ENCODE measurements around the gene PLEKHD1.

Gene PLEKHD1

GRCh38 chr14:69553252-69553651 is 68.7 kb downstream of the PLEKHD1 start:
- no peak for DNase-seq

DNA sequence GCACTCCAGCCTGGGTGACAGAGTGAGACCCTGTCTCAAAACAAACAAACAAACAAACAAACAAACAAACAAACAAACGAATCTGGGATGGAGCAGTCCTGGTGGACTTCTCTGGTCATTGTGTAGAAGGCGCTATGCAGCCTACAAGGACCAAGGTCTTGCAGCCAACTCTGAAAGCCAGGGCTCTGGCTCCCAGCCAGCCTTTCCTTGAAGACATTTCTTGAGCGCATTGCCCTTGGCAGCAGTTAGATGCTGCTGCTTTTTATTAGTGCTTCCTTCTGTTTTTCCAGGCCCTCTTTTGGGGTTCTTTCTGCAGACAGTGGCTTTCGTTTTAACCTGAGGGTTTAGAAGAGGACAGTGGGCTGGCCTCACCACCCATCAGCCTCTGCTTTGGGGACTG is 70.0 kb downstream of the PLEKHD1 start:
- no peak for DNase-seq

DNA sequence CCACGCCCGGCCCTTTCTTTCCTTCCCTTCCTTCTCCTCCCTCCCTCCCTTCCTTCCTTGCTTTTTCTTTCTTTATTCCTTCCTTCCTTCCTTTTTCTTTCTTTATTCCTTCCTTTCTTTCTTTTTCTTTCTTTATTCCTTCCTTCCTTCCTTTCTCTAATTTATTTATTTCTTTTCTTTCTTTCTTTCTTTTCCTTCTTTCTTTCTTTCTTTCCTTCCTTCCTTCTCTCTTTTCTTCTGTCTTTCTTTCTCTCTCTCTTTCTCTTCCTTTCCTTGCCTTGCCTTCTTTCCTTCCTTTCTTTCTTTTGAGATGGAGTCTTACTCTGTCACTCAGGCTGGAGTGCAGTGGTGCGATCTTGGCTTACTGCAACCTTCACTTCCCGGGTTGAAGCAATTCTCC is 74.2 kb downstream of the PLEKHD1 start:
- DNase-seq = no peak

GRCh38 chr14:69559581-69560011 is 75.1 kb downstream of the PLEKHD1 start:
- peak; percentile 61 for DNase-seq

GRCh38 chr14:69560826-69561225 is 76.3 kb downstream of the PLEKHD1 start:
- DNase-seq = no peak

DNA sequence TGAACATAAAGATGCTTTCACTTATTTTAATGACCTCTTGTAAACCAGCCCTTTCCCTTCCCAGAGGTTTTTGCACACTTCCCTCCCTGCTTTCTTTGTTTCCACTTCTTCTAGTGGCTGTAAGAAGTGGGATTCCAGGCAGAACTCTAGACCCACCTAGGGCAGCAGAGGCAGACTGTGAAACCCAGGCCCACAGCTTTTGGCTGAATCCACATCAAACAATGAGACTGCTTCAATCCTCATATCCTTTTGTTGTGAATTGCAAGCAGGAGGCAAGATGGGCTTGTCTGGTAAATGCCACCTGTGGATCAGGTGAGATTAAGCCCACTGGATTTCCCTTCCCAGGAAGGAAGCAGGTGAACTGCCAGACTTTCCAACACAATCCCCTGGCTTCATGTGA is 77.4 kb downstream of the PLEKHD1 start:
- no peak for DNase-seq

DNA sequence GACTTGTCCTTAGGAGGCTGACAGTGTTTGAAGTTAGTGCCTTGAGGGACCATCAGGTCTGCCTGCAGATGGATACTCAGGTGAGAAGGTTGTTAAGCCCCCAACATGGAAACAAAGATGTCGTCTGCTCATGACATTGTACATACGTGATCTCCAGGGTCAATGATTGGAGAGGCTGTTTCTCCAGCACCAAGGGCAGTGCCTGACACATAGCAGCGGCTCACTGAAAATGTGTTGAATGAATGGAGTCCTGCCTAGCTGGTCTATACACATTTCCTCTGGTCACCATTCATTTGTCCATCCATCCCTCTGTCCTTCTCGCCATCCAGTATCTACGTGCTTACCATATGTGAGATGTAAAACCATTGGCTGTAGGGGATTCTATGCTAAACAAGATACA is 83.0 kb downstream of the PLEKHD1 start:
- DNase-seq = no peak

DNA sequence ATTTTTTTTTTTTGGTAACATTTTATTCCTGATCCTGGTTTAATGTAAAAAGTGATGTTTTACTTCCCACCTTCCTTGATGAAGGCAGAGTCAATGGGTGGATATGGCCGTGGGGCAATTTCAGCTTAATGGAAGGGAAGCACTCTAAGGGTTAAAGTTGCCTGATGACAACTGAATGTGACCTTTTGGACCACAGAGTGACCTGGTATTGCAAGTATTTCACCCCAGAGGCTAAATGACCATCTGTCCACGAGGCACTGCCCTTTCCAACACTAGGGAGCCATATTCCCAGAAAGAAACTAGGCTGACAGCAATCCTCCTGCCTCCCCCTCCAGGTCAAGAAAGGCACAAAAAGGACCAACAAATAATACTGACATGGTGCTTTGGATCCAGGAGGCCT is 85.3 kb downstream of the PLEKHD1 start:
- no peak for DNase-seq

DNA sequence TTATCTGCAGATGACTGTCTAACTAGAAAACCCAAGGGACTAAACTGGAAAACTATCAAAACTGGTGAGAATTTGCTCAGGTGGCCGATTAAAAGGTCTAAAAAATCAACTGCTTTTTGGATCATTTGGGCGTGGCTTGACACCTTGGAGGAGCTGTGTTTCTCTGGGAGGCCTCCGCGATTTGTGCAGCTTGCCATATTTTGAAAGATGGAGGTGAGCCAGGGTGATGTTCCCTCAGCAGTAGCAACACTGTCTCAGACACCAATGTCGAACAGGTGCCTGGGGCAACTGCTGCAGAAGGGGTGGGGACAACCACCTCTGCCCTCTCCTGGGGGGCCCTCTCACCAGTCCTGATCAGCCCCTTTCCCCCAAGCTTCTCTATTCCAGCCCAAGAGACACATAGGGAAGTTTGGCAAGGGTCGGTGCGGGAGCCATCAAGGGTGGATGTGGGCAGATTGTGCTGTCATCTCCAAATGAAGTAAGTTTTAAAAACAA is 86.4 kb downstream of the PLEKHD1 start:
- no peak for DNase-seq

DNA sequence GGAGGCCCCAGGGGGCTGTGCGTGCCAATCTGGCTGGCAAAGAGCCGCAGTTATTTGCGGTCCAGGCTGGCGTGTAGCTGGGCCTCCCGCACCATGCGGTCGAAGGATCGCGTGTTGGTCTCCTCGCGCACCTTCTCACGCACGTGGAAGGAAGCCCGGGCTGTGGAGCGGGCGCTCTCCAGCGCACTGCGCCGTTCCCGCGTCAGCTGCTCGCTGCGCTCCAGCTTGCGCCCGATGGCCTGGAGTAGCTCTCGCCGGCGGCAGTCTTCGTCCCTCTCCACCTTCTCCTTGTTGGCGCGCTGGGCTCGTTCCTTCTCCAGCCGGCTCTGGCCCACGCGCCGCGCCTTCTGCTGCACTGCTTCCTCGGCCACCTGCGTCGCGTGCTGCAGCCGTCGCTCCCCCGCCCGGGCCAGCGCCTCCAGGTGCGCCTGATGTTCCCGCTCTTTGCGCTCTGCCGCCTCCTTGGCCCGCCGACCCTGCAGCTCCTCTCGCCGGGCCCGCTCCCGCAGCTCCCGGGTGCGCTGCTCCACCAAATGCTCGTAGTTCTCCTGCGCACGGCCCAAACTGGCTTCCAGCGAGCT is 87.0 kb downstream of the PLEKHD1 start:
- no peak for DNase-seq

DNA sequence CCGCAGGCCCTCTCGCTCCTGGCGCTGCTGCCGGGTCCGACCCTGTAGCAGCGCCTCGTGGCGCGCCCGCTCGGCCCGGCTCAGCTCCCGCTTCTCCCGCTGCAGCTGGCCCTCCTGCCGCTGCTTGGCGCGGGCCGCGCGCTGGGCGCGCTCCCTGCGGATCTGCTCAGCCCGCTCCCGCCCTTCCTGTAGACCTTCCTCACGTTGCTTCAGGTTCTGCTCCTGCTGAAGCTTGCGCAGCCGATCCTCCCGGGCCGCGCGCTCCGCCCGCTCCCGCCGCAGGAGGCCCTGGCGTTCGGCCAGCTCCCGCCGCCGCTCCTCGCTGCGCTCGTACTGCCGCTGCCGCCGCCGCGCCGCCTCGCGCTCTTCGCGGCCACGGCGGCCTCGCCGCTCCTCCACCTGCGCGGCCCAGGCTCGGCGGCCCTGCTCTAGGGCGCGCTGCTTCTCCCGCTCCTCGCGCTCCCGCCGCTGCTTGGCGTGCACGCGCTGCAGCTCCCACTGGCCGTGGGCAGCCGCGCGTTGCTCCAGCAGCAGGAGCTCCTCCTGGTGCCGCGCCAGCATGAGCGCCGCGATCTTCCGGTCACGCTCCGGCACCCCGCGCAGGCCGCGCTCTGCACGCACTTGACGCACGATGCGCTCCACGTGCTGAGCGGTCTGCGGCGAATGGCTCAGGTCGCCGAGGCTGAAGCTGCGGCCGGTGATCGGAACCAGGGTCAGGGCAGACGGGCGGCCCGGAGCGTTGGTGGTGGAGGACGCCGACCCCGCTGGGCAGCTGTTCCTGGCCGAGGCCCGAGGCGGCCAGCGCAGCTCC is 87.7 kb downstream of the PLEKHD1 start:
- DNase-seq = no peak

- no peak for DNase-seq
These were observed 88.3 kb downstream of the PLEKHD1 start for GRCh38 chr14:69572841-69573135.

- DNase-seq = no peak
These were observed 88.8 kb downstream of the PLEKHD1 start for GRCh38 chr14:69573205-69573830.

- peak; percentile 95 for DNase-seq
These were observed 89.3 kb downstream of the PLEKHD1 start for GRCh38 chr14:69573831-69574262.

DNA sequence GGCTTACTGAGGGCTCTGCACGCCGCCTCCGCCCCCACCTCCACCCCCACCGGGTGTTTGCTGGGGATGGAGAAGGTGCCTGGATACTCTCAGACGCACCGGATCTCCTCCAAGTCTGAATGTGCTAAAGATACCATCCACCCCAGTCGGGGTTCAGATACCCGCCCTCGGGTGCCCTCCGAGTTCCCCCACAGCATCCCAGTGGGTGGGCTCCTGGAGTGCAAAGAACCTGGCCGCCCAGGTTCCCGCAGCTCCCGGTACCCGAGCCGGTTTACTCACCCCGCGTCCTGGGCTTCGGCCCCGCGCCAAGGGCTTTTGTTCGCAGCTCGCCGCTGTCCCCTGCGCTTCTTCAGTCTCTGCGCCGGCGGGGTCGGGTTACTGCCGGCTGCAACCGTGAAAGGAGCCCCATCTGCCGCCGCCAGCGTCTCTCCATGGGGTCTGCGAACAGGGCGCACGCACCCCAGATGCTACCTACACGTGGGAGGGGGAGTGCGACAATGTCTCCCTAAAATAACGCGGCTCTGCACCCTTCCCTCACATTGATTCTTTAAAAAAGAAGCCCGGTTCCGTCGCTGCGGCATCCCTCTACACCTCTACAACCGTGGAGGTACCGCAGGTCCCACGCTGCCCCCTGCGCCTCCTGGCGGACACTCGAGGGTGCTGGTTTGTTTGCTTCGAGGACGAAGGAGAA is 89.9 kb downstream of the PLEKHD1 start, which contains the start of gene CCDC177:
TSS of gene CCDC177 (minus strand) at position 609 of the 691 bp plus-strand sequence. CDS start 1,249 bp downstream, outside the sequence.
- DNase-seq = peak; percentile 81

GRCh38 chr14:69574954-69575295 is 90.4 kb downstream of the PLEKHD1 start:
- no peak for DNase-seq

GRCh38 chr14:69579476-69579875 is 94.9 kb downstream of the PLEKHD1 start:
- no peak for DNase-seq

GRCh38 chr14:69580009-69580577 is 95.6 kb downstream of the PLEKHD1 start:
- DNase-seq = no peak
